ENCODE measurements around the gene SLC16A4. TPM values are rescaled to one million over a fixed set of nuclear protein-coding genes. Genes with fewer than 3 reads are reported as not detected.
A peak's percentile ranks its signal among the peaks of the same experiment; 100 is the strongest.

The SLC16A4 gene
- total RNA-seq, 1 donor from 2014 or later = 25.4 TPM

DNA sequence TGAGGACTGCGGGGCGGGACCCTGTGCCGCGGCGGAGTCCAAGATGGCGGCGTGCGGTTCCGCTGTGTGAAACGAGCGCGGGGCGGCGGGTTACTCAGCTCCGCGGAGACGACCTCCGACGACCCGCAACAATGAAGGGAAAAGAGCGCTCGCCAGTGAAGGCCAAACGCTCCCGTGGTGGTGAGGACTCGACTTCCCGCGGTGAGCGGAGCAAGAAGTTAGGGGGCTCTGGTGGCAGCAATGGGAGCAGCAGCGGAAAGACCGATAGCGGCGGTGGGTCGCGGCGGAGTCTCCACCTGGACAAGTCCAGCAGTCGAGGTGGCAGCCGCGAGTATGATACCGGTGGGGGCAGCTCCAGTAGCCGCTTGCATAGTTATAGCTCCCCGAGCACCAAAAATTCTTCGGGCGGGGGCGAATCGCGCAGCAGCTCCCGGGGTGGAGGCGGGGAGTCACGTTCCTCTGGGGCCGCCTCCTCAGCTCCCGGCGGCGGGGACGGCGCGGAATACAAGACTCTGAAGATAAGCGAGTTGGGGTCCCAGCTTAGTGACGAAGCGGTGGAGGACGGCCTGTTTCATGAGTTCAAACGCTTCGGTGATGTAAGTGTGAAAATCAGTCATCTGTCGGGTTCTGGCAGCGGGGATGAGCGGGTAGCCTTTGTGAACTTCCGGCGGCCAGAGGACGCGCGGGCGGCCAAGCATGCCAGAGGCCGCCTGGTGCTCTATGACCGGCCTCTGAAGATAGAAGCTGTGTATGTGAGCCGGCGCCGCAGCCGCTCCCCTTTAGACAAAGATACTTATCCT is 51.2 kb downstream of the SLC16A4 start:
- H3K27me3 ChIP-seq (ENCODE audit: control insufficient read depth, insufficient read depth, low read length) = no peaks in the 10 kb centered on the region
- H3K36me3 ChIP-seq (ENCODE audit: control insufficient read depth, insufficient read depth, low read length) = no peaks in the 10 kb centered on the region
- no peak for DNase-seq (ENCODE audit: low read depth)
- TF ChIP-seq, protein P1, sequence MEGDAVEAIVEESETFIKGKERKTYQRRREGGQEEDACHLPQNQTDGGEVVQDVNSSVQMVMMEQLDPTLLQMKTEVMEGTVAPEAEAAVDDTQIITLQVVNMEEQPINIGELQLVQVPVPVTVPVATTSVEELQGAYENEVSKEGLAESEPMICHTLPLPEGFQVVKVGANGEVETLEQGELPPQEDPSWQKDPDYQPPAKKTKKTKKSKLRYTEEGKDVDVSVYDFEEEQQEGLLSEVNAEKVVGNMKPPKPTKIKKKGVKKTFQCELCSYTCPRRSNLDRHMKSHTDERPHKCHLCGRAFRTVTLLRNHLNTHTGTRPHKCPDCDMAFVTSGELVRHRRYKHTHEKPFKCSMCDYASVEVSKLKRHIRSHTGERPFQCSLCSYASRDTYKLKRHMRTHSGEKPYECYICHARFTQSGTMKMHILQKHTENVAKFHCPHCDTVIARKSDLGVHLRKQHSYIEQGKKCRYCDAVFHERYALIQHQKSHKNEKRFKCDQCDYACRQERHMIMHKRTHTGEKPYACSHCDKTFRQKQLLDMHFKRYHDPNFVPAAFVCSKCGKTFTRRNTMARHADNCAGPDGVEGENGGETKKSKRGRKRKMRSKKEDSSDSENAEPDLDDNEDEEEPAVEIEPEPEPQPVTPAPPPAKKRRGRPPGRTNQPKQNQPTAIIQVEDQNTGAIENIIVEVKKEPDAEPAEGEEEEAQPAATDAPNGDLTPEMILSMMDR (IDR thresholded peaks at IDR 0.05; ENCODE audit: insufficient read depth, low read length, poor library complexity, severe bottlenecking) = peak; percentile 38
- H3K4me3 ChIP-seq (ENCODE audit: low read depth, low read length) = peak overlapping the region; percentile 83

DNA sequence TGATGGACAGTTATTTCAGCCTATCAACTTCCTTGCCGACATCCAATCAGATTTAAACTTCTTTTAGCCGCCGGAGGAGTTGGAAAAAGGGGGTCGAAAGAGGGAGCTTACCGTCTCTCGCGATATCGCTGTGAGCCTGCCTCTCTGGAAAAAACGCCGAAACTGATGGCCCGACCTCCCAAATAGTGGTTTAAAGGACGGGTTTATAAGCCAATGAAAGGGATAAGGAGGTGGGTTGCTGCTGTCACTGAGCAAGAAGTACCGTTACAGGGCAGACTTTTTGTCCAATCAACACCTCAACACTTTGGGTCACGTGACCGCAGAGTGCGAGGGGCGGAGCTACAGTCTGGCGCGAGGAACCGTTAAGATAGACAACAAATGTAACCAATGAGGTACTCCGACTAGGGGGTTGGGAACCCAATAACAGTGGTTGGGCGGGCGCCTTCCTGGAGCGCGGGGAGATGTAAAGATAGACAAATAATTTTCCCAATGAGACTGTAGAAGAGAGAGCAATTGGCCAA is 51.9 kb downstream of the SLC16A4 start, which contains the start of gene RBM15:
RBM15 (plus strand) TSS at position 492 of the 521 bp plus-strand sequence; CDS start at position 521, 29 bp downstream.
- Histone ChIP-seq H3K27me3 (ENCODE audit: control insufficient read depth, insufficient read depth, low read length) (no peaks in the 10 kb centered on the region), H3K36me3 (ENCODE audit: control insufficient read depth, insufficient read depth, low read length) (no peaks in the 10 kb centered on the region), H3K4me3 (ENCODE audit: low read depth, low read length) (peak within 1 kb of the TSS; percentile 83)
- TF ChIP-seq, protein P1 (IDR thresholded peaks at IDR 0.05; ENCODE audit: insufficient read depth, low read length, poor library complexity, severe bottlenecking) = no peak
- peak; percentile 99 for DNase-seq (ENCODE audit: low read depth)

DNA sequence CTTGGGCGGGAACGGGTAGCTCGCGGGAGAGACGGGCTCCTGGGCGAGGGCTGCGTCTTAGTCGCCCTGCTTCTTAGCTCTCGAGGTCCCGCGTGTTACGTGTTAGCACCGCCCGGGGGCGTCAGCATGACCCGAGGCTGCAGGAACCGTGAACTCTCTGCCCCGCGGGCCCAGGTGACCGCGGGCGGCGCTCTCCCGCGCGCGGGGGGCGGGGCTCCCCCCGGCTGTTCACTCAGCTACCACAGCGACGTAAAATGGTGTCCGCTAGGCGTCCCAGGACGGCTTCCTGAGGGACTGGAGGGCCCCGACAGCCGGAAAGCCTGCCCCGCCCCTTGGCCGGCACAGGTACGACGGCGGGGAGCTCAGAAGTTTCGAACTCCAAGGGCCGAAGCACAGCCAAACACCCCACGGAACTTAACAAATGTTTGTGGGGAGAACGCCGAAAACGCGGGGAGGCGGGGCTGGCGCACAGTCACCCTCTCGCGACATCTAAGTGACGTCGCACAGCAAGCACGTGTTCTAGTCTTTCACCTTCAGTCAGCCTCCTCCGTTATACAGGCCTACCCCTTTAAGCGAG is 52.4 kb downstream of the SLC16A4 start:
- no peaks in the 10 kb centered on the region for H3K27me3 ChIP-seq (ENCODE audit: control insufficient read depth, insufficient read depth, low read length)
- H3K4me3 ChIP-seq (ENCODE audit: low read depth, low read length) = peak overlapping the region; percentile 69
- TF ChIP-seq, protein P1 (IDR thresholded peaks at IDR 0.05; ENCODE audit: insufficient read depth, low read length, poor library complexity, severe bottlenecking) = no peak
- H3K36me3 ChIP-seq (ENCODE audit: control insufficient read depth, insufficient read depth, low read length) = no peaks in the 10 kb centered on the region
- no peak for DNase-seq (ENCODE audit: low read depth)

DNA sequence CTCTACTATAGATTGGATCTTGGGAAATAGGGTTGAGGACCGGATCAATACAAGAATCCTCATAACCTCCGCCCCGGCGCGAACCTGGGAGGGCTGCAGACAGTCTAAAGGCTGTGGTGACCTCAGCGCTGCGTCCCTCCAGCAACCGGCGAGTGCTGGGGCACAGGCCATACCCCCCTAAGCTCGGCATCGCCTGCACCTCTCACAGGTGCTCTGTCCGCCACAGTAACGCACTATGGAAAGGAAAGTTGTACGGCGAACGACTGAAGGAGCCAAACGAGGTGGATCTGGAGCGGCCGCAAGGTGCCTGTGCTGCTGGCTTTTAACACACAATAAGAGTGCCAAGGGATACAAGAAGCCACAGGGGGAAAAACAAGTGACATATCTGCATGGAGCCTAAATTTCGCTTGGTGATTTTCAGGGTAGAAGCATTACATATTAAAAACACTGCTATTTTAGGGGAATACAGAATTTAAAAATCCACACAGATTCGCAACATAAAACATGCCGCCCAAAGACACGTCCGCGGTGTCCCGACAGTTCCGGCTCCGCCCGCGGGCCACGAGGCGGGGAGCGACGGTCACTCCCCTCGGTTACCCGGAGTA is 53.0 kb downstream of the SLC16A4 start:
- DNase-seq (ENCODE audit: low read depth) = no peak
- no peaks in the 10 kb centered on the region for H3K27me3 ChIP-seq (ENCODE audit: control insufficient read depth, insufficient read depth, low read length)
- peak overlapping the region; percentile 69 for H3K4me3 ChIP-seq (ENCODE audit: low read depth, low read length)
- no peaks in the 10 kb centered on the region for H3K36me3 ChIP-seq (ENCODE audit: control insufficient read depth, insufficient read depth, low read length)
- TF ChIP-seq, protein P1 (IDR thresholded peaks at IDR 0.05; ENCODE audit: insufficient read depth, low read length, poor library complexity, severe bottlenecking) = no peak

DNA sequence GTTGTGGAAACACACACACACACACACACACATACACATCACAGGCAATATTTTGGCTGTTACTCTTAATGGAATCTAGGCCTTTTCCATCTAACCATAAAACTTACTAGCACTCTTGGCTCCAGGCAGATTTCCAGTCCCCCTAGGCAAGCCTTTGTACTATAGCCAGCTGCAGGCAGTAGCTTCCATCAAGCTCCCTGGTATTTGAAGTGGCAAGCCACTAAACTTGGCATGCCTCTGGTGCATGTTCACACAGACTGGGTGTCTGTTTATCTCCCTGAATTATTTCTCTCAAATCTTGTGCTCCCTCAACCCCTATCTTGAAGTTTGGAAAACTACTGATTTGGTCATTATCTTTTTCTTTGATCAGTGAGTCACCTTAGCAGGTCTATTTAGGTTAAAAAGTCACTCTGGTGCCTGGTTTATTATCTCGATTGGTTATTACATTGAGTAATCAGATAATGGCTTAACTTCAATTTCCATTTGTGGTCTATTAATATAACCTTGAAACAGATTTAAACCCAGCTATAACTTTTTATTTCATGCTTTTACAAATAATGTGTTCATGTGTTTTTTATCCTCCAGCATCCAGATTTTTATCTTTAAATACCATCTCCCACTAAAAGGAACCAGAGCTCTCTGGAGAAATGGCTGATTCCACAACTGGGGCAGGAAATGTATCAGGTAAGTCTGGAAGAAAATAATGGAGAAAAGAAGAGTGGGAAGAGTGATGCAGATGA is 54.4 kb downstream of the SLC16A4 start:
- DNase-seq (ENCODE audit: low read depth) = no peak
- no peak overlapping the region for H3K4me3 ChIP-seq (ENCODE audit: low read depth, low read length)
- no peaks in the 10 kb centered on the region for H3K36me3 ChIP-seq (ENCODE audit: control insufficient read depth, insufficient read depth, low read length)
- H3K27me3 ChIP-seq (ENCODE audit: control insufficient read depth, insufficient read depth, low read length) = no peaks in the 10 kb centered on the region
- TF ChIP-seq, protein P1 (IDR thresholded peaks at IDR 0.05; ENCODE audit: insufficient read depth, low read length, poor library complexity, severe bottlenecking) = no peak

Data from kidney epithelial cell (primary cell).